ENCODE results near the gene MKS1. TPM values are rescaled to one million over a fixed set of nuclear protein-coding genes. Genes with fewer than 3 reads are reported as not detected.

MKS1 gene
- total RNA-seq, 1 donor from 2014 or later = 15.7 TPM

- peak; percentile 18 for DNase-seq (ENCODE audit: low read depth)
Observed at GRCh38 chr17:58200024-58200633, 18.9 kb downstream of the MKS1 start.

- no peak for DNase-seq (ENCODE audit: low read depth)
Observed at GRCh38 chr17:58196610-58197009, 22.4 kb downstream of the MKS1 start.

GRCh38 chr17:58195518-58196123 is 23.4 kb downstream of the MKS1 start:
- no peak for DNase-seq (ENCODE audit: low read depth)

GRCh38 chr17:58193641-58194255 is 25.3 kb downstream of the MKS1 start:
- no peak for DNase-seq (ENCODE audit: low read depth)

- DNase-seq (ENCODE audit: low read depth) = no peak
Observed at GRCh38 chr17:58192612-58193011, 26.4 kb downstream of the MKS1 start, which contains the start of gene EPX. EPX (plus strand) TSS chr17:58192726; CDS start chr17:58192847, 121 bp downstream.

- DNase-seq (ENCODE audit: low read depth) = no peak
Observed at GRCh38 chr17:58191241-58191896, 27.7 kb downstream of the MKS1 start.

- DNase-seq (ENCODE audit: low read depth) = peak; percentile 84
Observed at GRCh38 chr17:58189436-58190146, 29.5 kb downstream of the MKS1 start.

GRCh38 chr17:58187675-58188074 is 31.4 kb downstream of the MKS1 start:
- DNase-seq (ENCODE audit: low read depth) = no peak

- DNase-seq (ENCODE audit: low read depth) = no peak
Observed at GRCh38 chr17:58187063-58187462, 32.0 kb downstream of the MKS1 start.

- DNase-seq (ENCODE audit: low read depth) = no peak
Observed at GRCh38 chr17:58186591-58186990, 32.5 kb downstream of the MKS1 start.

GRCh38 chr17:58184986-58185761 is 33.9 kb downstream of the MKS1 start:
- no peak for DNase-seq (ENCODE audit: low read depth)

- peak; percentile 43 for DNase-seq (ENCODE audit: low read depth)
Observed at GRCh38 chr17:58184308-58184985, 34.6 kb downstream of the MKS1 start.

GRCh38 chr17:58183514-58183913 is 35.5 kb downstream of the MKS1 start:
- DNase-seq (ENCODE audit: low read depth) = no peak

GRCh38 chr17:58181796-58182195 is 37.3 kb downstream of the MKS1 start:
- DNase-seq (ENCODE audit: low read depth) = no peak

GRCh38 chr17:58176200-58176599 is 42.9 kb downstream of the MKS1 start:
- peak; percentile 19 for DNase-seq (ENCODE audit: low read depth)

- DNase-seq (ENCODE audit: low read depth) = no peak
Observed at GRCh38 chr17:58174871-58175270, 44.2 kb downstream of the MKS1 start.

- peak; percentile 40 for DNase-seq (ENCODE audit: low read depth)
Observed at GRCh38 chr17:58172369-58173071, 46.5 kb downstream of the MKS1 start.

GRCh38 chr17:58170622-58171021 is 48.4 kb downstream of the MKS1 start:
- DNase-seq (ENCODE audit: low read depth) = no peak

- no peak for DNase-seq (ENCODE audit: low read depth)
Observed at GRCh38 chr17:58166682-58167081, 52.4 kb downstream of the MKS1 start, which contains the start of gene OR4D2. OR4D2 (plus strand) TSS chr17:58166982; CDS start chr17:58169656, 2,674 bp downstream.

GRCh38 chr17:58165981-58166380 is 53.1 kb downstream of the MKS1 start:
- peak; percentile 3 for DNase-seq (ENCODE audit: low read depth)

Measured in renal cortical epithelial cell (primary cell).